Fibroblast of villous mesenchyme (primary cell): ENCODE results near the gene KDM3B. TPM values are rescaled to one million over a fixed set of nuclear protein-coding genes. Genes with fewer than 3 reads are reported as not detected.
"Not testable (repeated sequence)": the region's sequence is repeated elsewhere in the genome, so short reads cannot be mapped to it uniquely, and the experiment has no call there.

Experiments used
- DNase-seq: peaks from one replicate; pipeline ENCODE4 v3.0.0-alpha.2; 2010; ENCODE audit warnings: low read depth
- H3K4me3 ChIP-seq: 2 replicates; pipeline ENCODE4 v1.5.1; 2011; ENCODE audit warnings: low read depth, mild to moderate bottlenecking, low read length
- CTCF ChIP-seq: IDR thresholded peaks from 2 replicates; pipeline ENCODE4 v1.5.1; 2012; ENCODE audit warnings: low read depth, mild to moderate bottlenecking, low read length; ENCODE audit not compliant: insufficient read depth
- total RNA-seq: library from RNA; depleted of rRNA; stranded (reverse); fragments of >200 nt; gene quantifications from 2 replicates; pipeline ENCODE4 v1.2.3, GENCODE V29; 2012

KDM3B gene
- total RNA-seq, 1 donor = 51.4 TPM

GRCh38 chr5:138410996-138411640, 58.6 kb downstream of the KDM3B start:
- not testable (repeated sequence) for H3K4me3 ChIP-seq
- DNase-seq = peak; percentile 31
- peak; percentile 52 for TF ChIP-seq CTCF

GRCh38 chr5:138418444-138418843, 66.0 kb downstream of the KDM3B start:
- no peak for TF ChIP-seq CTCF
- DNase-seq = no peak
- no peak overlapping the region for H3K4me3 ChIP-seq

- no peak for DNase-seq
- no peak overlapping the region for H3K4me3 ChIP-seq
- no peak for TF ChIP-seq CTCF
Observed at GRCh38 chr5:138425079-138425478, 72.6 kb downstream of the KDM3B start.

GRCh38 chr5:138435943-138436342, 83.5 kb downstream of the KDM3B start:
- H3K4me3 ChIP-seq = no peak overlapping the region
- TF ChIP-seq CTCF = no peak
- DNase-seq = no peak

- TF ChIP-seq CTCF = no peak
- no peak for DNase-seq
- peak overlapping the region; percentile 57 for H3K4me3 ChIP-seq
Observed at GRCh38 chr5:138438003-138438723, 85.7 kb downstream of the KDM3B start.

- H3K4me3 ChIP-seq = peak within 1 kb of the TSS; percentile 63
- peak; percentile 51 for DNase-seq
- TF ChIP-seq CTCF = no peak
Observed at GRCh38 chr5:138438724-138439476, 86.4 kb downstream of the KDM3B start, which contains the start of gene REEP2. TSS of gene REEP2 (plus strand) at chr5:138439057. CDS start at chr5:138439209, 152 bp downstream.
